DND-41 (cell line): Measurements from ENCODE around the gene CAMK2N2.

Source experiments
- ATAC-seq: fragments of 200-7000 bp; cut with Tn5 transposase; 3 replicates; pipeline ENCODE4 v1.9.1; 2021; ENCODE audit warnings: low read depth; ENCODE audit not compliant: insufficient read depth
- DNase-seq: peaks from one replicate; pipeline ENCODE4 v3.0.0-alpha.2; 2020
- H2AFZ ChIP-seq: 2 replicates; pipeline ENCODE4 v1.6.0; 2012; ENCODE audit warnings: low read depth, low read length
- H3K27ac ChIP-seq: 2 replicates; pipeline ENCODE4 v1.5.1; 2012; ENCODE audit warnings: low read length, inconsistent platforms
- H3K27me3 ChIP-seq: fragments of 200-600 bp; sonication (generic); 2 replicates; pipeline ENCODE4 v1.6.0; 2012; ENCODE audit warnings: low read length, mild to moderate bottlenecking, inconsistent platforms; ENCODE audit not compliant: insufficient read depth, poor library complexity
- H3K36me3 ChIP-seq: 2 replicates; pipeline ENCODE4 v1.5.1; 2012; ENCODE audit warnings: low read length, inconsistent platforms; ENCODE audit not compliant: insufficient read depth
- H3K4me1 ChIP-seq: 2 replicates; pipeline ENCODE4 v1.5.1; 2012; ENCODE audit warnings: mild to moderate bottlenecking, low read length; ENCODE audit not compliant: insufficient read depth
- H3K4me2 ChIP-seq: 2 replicates; pipeline ENCODE4 v1.6.0; 2012; ENCODE audit warnings: mild to moderate bottlenecking, moderate library complexity, low read length, inconsistent platforms; ENCODE audit not compliant: insufficient read depth
- H3K4me3 ChIP-seq, 2 experiments: fragments of 200-600 bp in 1 of 2; shearing (Covaris generic) in 1 of 2; 2 replicates each; pipeline ENCODE4 v1.5.1; 2012 to 2016; ENCODE audit warnings: inconsistent platforms in 2 of 2, low read length in 2 of 2, mild to moderate bottlenecking in 2 of 2, low read depth in 1 of 2, moderate library complexity in 1 of 2
- H3K79me2 ChIP-seq: 2 replicates; pipeline ENCODE4 v1.6.0; 2012; ENCODE audit warnings: low read length, inconsistent platforms; ENCODE audit not compliant: insufficient read depth
- H3K9ac ChIP-seq: 2 replicates; pipeline ENCODE4 v1.6.0; 2012; ENCODE audit warnings: low read depth, mild to moderate bottlenecking, inconsistent platforms, low read length, moderate library complexity
- H3K9me3 ChIP-seq: 2 replicates; pipeline ENCODE4 v1.5.1; 2012; ENCODE audit warnings: low read length, moderate library complexity, mild to moderate bottlenecking, inconsistent platforms; ENCODE audit not compliant: insufficient read depth, severe bottlenecking
- H4K20me1 ChIP-seq: 2 replicates; pipeline ENCODE4 v1.6.0; 2012; ENCODE audit warnings: low read length; ENCODE audit not compliant: insufficient read depth
- CTCF ChIP-seq: IDR thresholded peaks from 2 replicates; pipeline ENCODE4 v1.5.1; 2012; ENCODE audit warnings: borderline replicate concordance, low read length, moderate library complexity, mild to moderate bottlenecking; ENCODE audit not compliant: poor library complexity, severe bottlenecking; ENCODE audit errors: extremely low read depth
- EZH2 ChIP-seq: IDR thresholded peaks from 3 replicates; pipeline ENCODE4 v1.6.1; 2012; ENCODE audit warnings: borderline replicate concordance, low read depth, mild to moderate bottlenecking, moderate library complexity, low read length, inconsistent platforms; ENCODE audit not compliant: severe bottlenecking

Gene CAMK2N2

GRCh38 chr3:184236033-184236410, 25.3 kb downstream of the CAMK2N2 start:
- peaks cover 14% of the 10 kb centered on the region for H3K27me3 ChIP-seq
- no peak for TF ChIP-seq EZH2
- TF ChIP-seq CTCF, result no peak
- H2AFZ ChIP-seq, result no peak overlapping the region
- no peaks in the 10 kb centered on the region for H3K36me3 ChIP-seq
- no peak overlapping the region for H3K27ac ChIP-seq
- H3K4me2 ChIP-seq, result no peak overlapping the region
- no peaks in the 10 kb centered on the region for H3K79me2 ChIP-seq
- no peak overlapping the region for H3K4me3 ChIP-seq
- H3K4me1 ChIP-seq, result no peaks in the 10 kb centered on the region
- peaks cover 17% of the 10 kb centered on the region for H4K20me1 ChIP-seq
- ATAC-seq (no peak), DNase-seq (no peak)
- no peak overlapping the region for H3K9ac ChIP-seq
- H3K9me3 ChIP-seq, result no peaks in the 10 kb centered on the region

DNA sequence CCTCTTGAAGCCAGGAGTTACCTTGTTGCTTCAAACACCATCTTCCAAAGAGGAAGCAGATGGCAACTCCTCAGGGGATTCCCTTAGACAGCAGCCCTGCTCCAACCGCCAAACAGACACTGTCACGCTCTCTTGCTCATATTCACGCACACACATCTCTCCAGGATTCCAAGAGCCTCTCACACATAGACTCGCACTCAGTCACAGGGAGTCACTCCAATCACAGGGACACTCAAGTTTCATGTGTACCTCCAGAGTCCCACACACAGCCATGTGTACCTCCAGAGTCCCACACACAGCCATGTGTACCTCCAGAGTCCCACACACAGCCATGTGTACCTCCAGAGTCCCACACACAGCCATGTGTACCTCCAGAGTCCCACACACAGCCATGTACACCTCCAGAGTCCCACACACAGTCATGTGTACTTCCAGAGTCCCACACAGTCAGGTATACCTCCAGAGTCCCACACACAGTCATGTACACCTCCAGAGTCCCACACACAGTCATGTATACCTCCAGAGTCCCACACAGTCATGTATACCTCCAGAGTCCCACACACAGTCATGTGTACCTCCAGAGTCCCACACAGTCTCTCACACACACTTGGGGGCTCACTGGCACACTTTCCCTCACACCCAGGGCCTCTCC, 25.8 kb downstream of the CAMK2N2 start:
- peaks cover 12% of the 10 kb centered on the region; the same call in 1 of the 2 replicates for H4K20me1 ChIP-seq
- no peaks in the 10 kb centered on the region for H3K36me3 ChIP-seq
- ATAC-seq (no peak), DNase-seq (no peak)
- no peak overlapping the region for H2AFZ ChIP-seq
- H3K9me3 ChIP-seq, result no peaks in the 10 kb centered on the region
- no peak overlapping the region for H3K9ac ChIP-seq
- peaks cover 14% of the 10 kb centered on the region for H3K27me3 ChIP-seq
- no peak for TF ChIP-seq CTCF
- TF ChIP-seq EZH2, result no peak
- no peak overlapping the region for H3K27ac ChIP-seq
- H3K79me2 ChIP-seq, result no peaks in the 10 kb centered on the region
- no peak overlapping the region for H3K4me3 ChIP-seq
- H3K4me2 ChIP-seq, result no peak overlapping the region
- H3K4me1 ChIP-seq, result no peaks in the 10 kb centered on the region

DNA sequence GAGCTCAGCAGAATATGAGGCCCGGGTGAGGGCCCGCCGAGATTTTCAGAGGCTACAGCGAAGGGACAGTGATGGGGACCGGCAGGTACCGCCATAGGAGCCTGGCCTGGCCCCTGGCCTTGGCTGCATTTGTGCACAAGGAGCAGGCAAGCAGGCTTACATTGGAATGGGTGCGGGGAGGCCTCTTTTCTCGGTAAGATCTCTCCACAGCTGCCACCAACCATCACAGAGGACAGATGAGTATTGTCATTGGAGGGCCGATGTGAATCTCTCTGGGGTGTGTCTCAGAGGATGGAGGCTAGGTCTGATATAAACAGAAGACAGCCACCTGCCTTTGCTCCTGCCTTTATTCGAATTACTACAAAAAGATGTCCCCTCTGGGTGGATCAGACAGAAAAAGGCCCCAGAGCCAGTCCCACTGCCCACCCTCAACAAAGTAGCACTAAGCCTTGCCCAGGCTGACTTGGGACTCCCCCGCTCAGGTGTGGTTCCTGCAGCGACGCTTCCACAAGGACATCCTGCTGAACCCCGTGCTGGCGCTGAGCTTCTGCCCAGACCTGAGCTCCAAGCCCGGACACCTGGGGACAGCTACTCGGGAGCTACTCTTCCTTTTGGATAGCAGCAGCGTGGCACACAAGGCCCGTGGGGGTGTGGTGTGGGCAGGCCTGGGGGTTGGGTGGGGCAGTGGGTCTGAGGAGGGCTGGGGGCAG, 26.5 kb downstream of the CAMK2N2 start:
- Histone ChIP-seq H3K27me3 (peaks cover 19% of the 10 kb centered on the region), H3K4me3 (no peak overlapping the region), H3K36me3 (no peaks in the 10 kb centered on the region), H3K27ac (no peak overlapping the region), H3K9ac (no peak overlapping the region), H4K20me1 (peaks cover 6% of the 10 kb centered on the region; the same call in 1 of the 2 replicates), H3K9me3 (no peaks in the 10 kb centered on the region), H3K4me2 (no peak overlapping the region), H2AFZ (no peak overlapping the region), H3K4me1 (peaks cover 4% of the 10 kb centered on the region), H3K79me2 (no peaks in the 10 kb centered on the region)
- DNase-seq, result no peak
- no peak for ATAC-seq
- TF ChIP-seq EZH2, result no peak
- TF ChIP-seq CTCF, result no peak
